ENCODE results near the gene BCR. TPM values are rescaled to one million over a fixed set of nuclear protein-coding genes. Genes with fewer than 3 reads are reported as not detected.

BCR gene
- total RNA-seq, 1 donor from 2014 or later, result 78.3 TPM

DNA sequence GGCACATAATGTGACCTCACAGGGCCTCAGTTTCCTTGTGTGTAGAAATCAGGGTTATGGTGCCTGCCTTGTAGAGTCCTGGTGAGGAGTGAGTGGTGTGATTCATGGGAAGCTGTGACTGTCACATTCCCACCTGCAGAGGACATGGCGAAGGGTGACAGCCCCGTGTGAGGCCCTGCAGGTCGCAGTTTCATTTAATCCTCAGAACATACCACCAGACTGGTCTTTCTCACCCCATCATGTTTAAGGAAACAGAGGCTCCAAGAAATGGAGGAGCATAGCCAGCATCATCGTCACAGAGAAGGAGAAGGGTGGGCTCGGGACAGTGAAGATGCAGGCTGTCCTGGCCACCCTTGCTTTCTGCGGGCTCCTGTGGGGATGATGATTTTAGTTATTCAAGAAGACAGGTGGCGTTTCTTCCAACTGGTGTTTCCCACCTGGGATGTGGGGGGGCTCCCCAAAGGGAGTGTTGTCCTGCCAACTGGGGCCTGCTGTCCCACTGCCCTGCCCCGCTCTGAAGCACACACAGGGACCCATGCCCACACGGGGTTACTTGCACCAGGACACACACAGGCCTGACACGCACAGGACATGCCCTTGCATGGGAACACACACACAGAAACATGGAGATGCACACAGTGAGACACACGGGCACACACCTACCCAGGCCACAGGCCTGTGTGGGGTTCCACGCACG, 100.2 kb downstream of the BCR start:
- TF ChIP-seq CTCF (IDR thresholded peaks at IDR 0.05), result no peak

GRCh38 chr22:23281053-23281405, 100.7 kb downstream of the BCR start:
- Histone ChIP-seq H3K4me3 (no peak overlapping the region), H3K36me3 (peaks cover 29% of the 10 kb centered on the region), H3K9me3 (no peaks in the 10 kb centered on the region), H3K4me1 (peaks cover 29% of the 10 kb centered on the region), H3K27me3 (no peaks in the 10 kb centered on the region), H3K27ac (peak overlapping the region; percentile 76)
- TF ChIP-seq CTCF (IDR thresholded peaks at IDR 0.05), result no peak
- intact Hi-C loops (cut with DNase I), result no loop called here
- DNase-seq, result no peak
- no peak for ATAC-seq

More for the DNA sequence above, 100.2 kb downstream of the BCR start:
- Histone ChIP-seq H3K9me3 (no peaks in the 10 kb centered on the region), H3K36me3 (peaks cover 29% of the 10 kb centered on the region), H3K4me3 (no peak overlapping the region), H3K4me1 (peaks cover 29% of the 10 kb centered on the region), H3K27ac (peak overlapping the region; percentile 79), H3K27me3 (no peaks in the 10 kb centered on the region)
- ATAC-seq (no peak), DNase-seq (no peak)
- intact Hi-C loops (cut with DNase I), result no loop called here

DNA sequence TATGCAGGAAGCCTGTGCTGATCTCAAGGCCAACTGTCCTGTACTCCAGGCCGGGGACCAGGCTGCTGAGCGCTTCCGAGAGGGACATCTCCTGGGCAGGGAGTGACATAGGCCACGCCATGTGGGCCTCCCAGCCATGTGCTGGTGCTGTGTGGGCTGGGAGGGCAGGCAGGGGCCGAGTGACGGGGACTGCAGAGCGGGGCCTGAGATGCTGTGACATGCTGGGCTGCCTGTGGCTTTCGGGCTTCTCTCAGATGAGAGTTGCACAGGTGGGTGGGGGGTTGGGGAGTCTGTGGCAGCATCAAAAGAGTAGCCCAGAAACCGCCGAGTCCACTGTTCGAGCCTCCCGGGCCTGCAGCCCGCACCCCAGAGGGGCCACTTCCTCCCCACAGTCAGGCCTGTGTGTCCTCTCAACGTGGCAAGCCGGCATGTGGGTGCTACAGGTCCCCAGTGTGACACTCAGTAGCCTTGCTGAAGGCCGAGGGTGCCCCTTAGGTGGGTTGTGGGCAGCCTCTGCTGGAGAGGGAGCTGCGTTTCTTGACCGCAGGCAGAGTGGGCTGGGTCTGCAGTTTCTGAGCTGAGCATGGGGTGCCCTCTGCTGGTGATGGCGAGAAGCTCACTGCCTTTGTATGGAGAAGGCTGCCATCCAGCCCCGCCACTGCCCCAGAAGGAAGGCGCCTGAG, 101.2 kb downstream of the BCR start:
- Histone ChIP-seq H3K27ac (peak overlapping the region; percentile 76), H3K9me3 (no peaks in the 10 kb centered on the region), H3K4me1 (peaks cover 29% of the 10 kb centered on the region), H3K27me3 (no peaks in the 10 kb centered on the region), H3K36me3 (peaks cover 32% of the 10 kb centered on the region), H3K4me3 (no peak overlapping the region)
- ATAC-seq (peak; percentile 78), DNase-seq (peak; percentile 90)
- intact Hi-C loops (cut with DNase I), result loop anchor here (2.0 kb wide), 1 partner anchor 103 kb away; no protein-coding TSS in a partner anchor
- peak; percentile 94 for TF ChIP-seq CTCF (IDR thresholded peaks at IDR 0.05)

- Histone ChIP-seq H3K4me1 (peaks cover 29% of the 10 kb centered on the region), H3K36me3 (peaks cover 37% of the 10 kb centered on the region), H3K27me3 (no peaks in the 10 kb centered on the region), H3K27ac (peak overlapping the region; percentile 76), H3K4me3 (no peak overlapping the region), H3K9me3 (no peaks in the 10 kb centered on the region)
- TF ChIP-seq CTCF (IDR thresholded peaks at IDR 0.05), result peak; percentile 18
- intact Hi-C loops (cut with DNase I), result loop anchor here (2.0 kb wide), 1 partner anchor 103 kb away; no protein-coding TSS in a partner anchor
- ATAC-seq (peak; percentile 75), DNase-seq (peak; percentile 94)
Measured at GRCh38 chr22:23282089-23282501, 101.8 kb downstream of the BCR start.

- Histone ChIP-seq H3K27me3 (no peaks in the 10 kb centered on the region), H3K27ac (peak overlapping the region; percentile 76), H3K9me3 (no peaks in the 10 kb centered on the region), H3K4me1 (peaks cover 29% of the 10 kb centered on the region), H3K36me3 (peaks cover 35% of the 10 kb centered on the region), H3K4me3 (no peak overlapping the region)
- no peak for DNase-seq
- intact Hi-C loops (cut with DNase I), result loop anchor here (2.0 kb wide), 1 partner anchor 104 kb away; no protein-coding TSS in a partner anchor
- no peak for ATAC-seq
- no peak for TF ChIP-seq CTCF (IDR thresholded peaks at IDR 0.05)
Measured at GRCh38 chr22:23282516-23282915, 102.2 kb downstream of the BCR start.

Data from upper lobe of right lung (tissue), 1 donor.